Measurements from ENCODE around the gene CLEC1B.
"Not testable (repeated sequence)": the region's sequence is repeated elsewhere in the genome, so short reads cannot be mapped to it uniquely, and the experiment has no call there.

CLEC1B gene

GRCh38 chr12:9991876-9992275 is 7.0 kb downstream of the CLEC1B start:
- Histone ChIP-seq H3K4me3 (no peak overlapping the region), H3K9ac (ENCODE audit: insufficient read length) (no peak overlapping the region), H3K9me3 (ENCODE audit: low read depth, low read length) (no peaks in the 10 kb centered on the region), H3K27ac (no peak overlapping the region), H3K36me3 (ENCODE audit: insufficient read depth, low read length) (no peaks in the 10 kb centered on the region)
- no peak for TF ChIP-seq FOXP2 (optimal IDR thresholded peaks at IDR 0.05; ENCODE audit: control extremely low read depth, extremely low read length, insufficient read depth)
- no peak for TF ChIP-seq EZH2 (IDR thresholded peaks at IDR 0.05)
- TF ChIP-seq POLR2AphosphoS5 (IDR thresholded peaks at IDR 0.05; ENCODE audit: borderline replicate concordance, low read depth, low read length), result no peak
- no peak for DNase-seq (ENCODE audit: low read depth, low spot score)

DNA sequence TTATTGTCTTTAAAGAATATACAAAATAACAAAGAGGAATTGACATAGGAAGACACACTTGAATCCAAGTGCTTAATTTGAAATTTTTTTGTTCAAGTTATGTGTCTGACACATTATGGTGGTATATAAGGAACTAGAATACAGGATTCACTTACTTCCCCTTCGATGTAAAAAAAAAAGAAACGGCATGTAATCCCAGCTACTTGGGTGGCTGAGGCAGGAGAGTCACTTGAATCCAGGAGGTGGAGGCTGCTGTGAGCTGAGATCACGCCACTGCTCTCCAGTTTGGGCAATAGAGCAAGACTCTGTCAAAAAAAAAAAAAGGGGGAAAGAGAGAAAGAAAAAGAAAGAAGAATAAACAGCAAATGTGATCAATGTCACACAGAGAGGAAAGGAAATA is 18.8 kb downstream of the CLEC1B start:
- Histone ChIP-seq H3K9ac (ENCODE audit: insufficient read length) (no peak overlapping the region), H3K9me3 (ENCODE audit: low read depth, low read length) (no peaks in the 10 kb centered on the region), H3K27ac (no peak overlapping the region), H3K36me3 (ENCODE audit: insufficient read depth, low read length) (no peaks in the 10 kb centered on the region), H3K4me3 (no peak overlapping the region)
- no peak for DNase-seq (ENCODE audit: low read depth, low spot score)
- TF ChIP-seq POLR2AphosphoS5 (IDR thresholded peaks at IDR 0.05; ENCODE audit: borderline replicate concordance, low read depth, low read length) (no peak), FOXP2 (optimal IDR thresholded peaks at IDR 0.05; ENCODE audit: control extremely low read depth, extremely low read length, insufficient read depth) (no peak), EZH2 (IDR thresholded peaks at IDR 0.05) (no peak)

DNA sequence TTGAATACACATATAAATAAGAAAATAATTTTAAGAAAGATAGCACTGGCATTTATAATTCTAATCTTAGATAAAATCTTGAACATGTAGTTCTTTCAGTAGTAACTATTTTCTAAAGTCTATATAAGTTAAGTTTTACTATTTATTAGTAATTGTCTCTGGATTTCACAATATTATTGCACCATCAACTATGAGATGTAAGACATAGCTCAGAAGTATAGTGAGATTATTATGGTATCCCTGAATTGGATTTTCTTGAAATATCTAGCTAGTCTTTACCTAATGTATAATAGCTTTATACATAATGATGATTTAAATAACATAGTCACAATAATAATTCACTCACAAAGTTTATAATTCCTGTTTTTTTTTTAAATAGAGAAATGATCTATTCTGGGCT is 21.0 kb downstream of the CLEC1B start:
- TF ChIP-seq EZH2 (IDR thresholded peaks at IDR 0.05) (no peak), FOXP2 (optimal IDR thresholded peaks at IDR 0.05; ENCODE audit: control extremely low read depth, extremely low read length, insufficient read depth) (no peak), POLR2AphosphoS5 (IDR thresholded peaks at IDR 0.05; ENCODE audit: borderline replicate concordance, low read depth, low read length) (no peak)
- H3K27ac ChIP-seq, result no peak overlapping the region
- H3K36me3 ChIP-seq (ENCODE audit: insufficient read depth, low read length), result no peaks in the 10 kb centered on the region
- H3K9me3 ChIP-seq (ENCODE audit: low read depth, low read length), result no peaks in the 10 kb centered on the region
- H3K4me3 ChIP-seq, result no peak overlapping the region
- H3K9ac ChIP-seq (ENCODE audit: insufficient read length), result no peak overlapping the region
- no peak for DNase-seq (ENCODE audit: low read depth, low spot score)

GRCh38 chr12:9976626-9977025 is 22.3 kb downstream of the CLEC1B start:
- DNase-seq (ENCODE audit: low read depth, low spot score); H3K4me3 ChIP-seq; H3K36me3 ChIP-seq (ENCODE audit: insufficient read depth, low read length); H3K27ac ChIP-seq; H3K9ac ChIP-seq (ENCODE audit: insufficient read length); H3K9me3 ChIP-seq (ENCODE audit: low read depth, low read length): not testable (repeated sequence)

DNA sequence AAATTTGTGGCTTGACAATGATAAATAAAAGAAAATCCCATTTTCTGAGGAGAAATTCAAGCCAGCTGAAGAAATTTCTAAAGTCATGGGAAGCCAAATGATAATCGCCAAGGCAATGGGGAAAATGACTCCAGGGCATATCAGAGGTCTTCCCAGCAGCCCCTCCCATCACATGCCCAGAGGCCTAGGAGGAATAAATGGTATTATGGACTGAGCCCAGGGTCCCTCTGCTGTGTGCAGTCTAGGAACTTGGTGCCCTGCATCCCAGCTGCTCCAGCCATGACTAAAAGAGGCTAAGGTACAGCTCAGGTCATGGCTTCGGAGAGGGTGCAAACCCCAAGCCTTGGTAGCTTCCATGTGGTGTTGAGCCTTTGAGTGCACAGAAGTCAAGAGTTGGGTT is 23.3 kb downstream of the CLEC1B start:
- Histone ChIP-seq H3K36me3 (ENCODE audit: insufficient read depth, low read length) (no peaks in the 10 kb centered on the region), H3K4me3 (no peak overlapping the region), H3K27ac (no peak overlapping the region), H3K9me3 (ENCODE audit: low read depth, low read length) (no peaks in the 10 kb centered on the region), H3K9ac (ENCODE audit: insufficient read length) (no peak overlapping the region)
- DNase-seq (ENCODE audit: low read depth, low spot score), result no peak
- no peak for TF ChIP-seq POLR2AphosphoS5 (IDR thresholded peaks at IDR 0.05; ENCODE audit: borderline replicate concordance, low read depth, low read length)
- no peak for TF ChIP-seq EZH2 (IDR thresholded peaks at IDR 0.05)
- TF ChIP-seq FOXP2 (optimal IDR thresholded peaks at IDR 0.05; ENCODE audit: control extremely low read depth, extremely low read length, insufficient read depth), result no peak

GRCh38 chr12:9974731-9975130 is 24.2 kb downstream of the CLEC1B start:
- H3K36me3 ChIP-seq (ENCODE audit: insufficient read depth, low read length); H3K4me3 ChIP-seq; H3K9me3 ChIP-seq (ENCODE audit: low read depth, low read length); H3K9ac ChIP-seq (ENCODE audit: insufficient read length); H3K27ac ChIP-seq; DNase-seq (ENCODE audit: low read depth, low spot score): not testable (repeated sequence)

DNA sequence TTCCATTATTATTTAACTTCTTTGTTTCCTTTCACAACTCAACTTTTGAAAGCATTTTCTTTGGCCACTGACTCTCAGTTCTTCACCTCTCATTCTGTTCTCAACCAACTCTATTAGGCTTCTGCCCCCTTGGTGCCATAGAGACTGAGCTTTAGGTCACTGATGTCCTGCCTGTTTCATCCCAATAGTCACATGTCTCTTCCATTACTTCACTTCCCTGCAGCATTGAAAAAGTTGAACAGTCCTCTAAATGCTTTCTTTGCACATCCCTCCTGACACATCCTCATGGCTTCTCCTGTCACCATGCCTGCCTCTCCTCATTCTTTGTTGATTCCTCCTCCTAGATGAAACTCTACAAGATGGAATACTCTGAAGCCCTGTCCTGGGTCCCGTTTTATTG is 25.0 kb downstream of the CLEC1B start:
- no peaks in the 10 kb centered on the region for H3K36me3 ChIP-seq (ENCODE audit: insufficient read depth, low read length)
- no peak overlapping the region for H3K4me3 ChIP-seq
- no peak overlapping the region for H3K9ac ChIP-seq (ENCODE audit: insufficient read length)
- no peaks in the 10 kb centered on the region for H3K9me3 ChIP-seq (ENCODE audit: low read depth, low read length)
- no peak for DNase-seq (ENCODE audit: low read depth, low spot score)
- H3K27ac ChIP-seq, result no peak overlapping the region
- TF ChIP-seq EZH2 (IDR thresholded peaks at IDR 0.05) (no peak), POLR2AphosphoS5 (IDR thresholded peaks at IDR 0.05; ENCODE audit: borderline replicate concordance, low read depth, low read length) (no peak), FOXP2 (optimal IDR thresholded peaks at IDR 0.05; ENCODE audit: control extremely low read depth, extremely low read length, insufficient read depth) (no peak)

DNA sequence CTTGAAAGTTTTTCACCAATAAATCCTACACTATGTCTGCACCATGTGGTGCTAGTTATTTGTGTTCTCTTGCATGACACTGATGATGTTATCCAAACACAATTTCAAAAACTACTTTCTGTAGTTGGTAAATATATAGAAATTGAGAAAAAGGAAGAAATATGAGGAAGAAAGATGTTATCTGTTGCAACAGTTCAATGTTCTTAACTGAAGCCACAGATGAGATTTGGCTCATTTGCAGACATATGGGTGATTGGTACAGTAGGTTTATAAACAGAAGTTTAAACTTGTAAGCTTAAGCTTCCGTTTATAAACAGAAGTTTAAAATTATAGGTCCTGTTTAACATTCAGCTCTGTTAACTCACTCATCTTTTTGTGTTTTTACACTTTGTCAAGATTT is 27.7 kb downstream of the CLEC1B start, which contains the start of gene CLEC12A:
CLEC12A (plus strand) TSS at position 229 of the 400 bp plus-strand sequence. CDS start 188 bp downstream, outside the sequence.
- no peak for TF ChIP-seq EZH2 (IDR thresholded peaks at IDR 0.05)
- TF ChIP-seq POLR2AphosphoS5 (IDR thresholded peaks at IDR 0.05; ENCODE audit: borderline replicate concordance, low read depth, low read length), result no peak
- TF ChIP-seq FOXP2 (optimal IDR thresholded peaks at IDR 0.05; ENCODE audit: control extremely low read depth, extremely low read length, insufficient read depth), result no peak
- DNase-seq (ENCODE audit: low read depth, low spot score), result no peak
- Histone ChIP-seq H3K36me3 (ENCODE audit: insufficient read depth, low read length) (no peaks in the 10 kb centered on the region), H3K9me3 (ENCODE audit: low read depth, low read length) (no peaks in the 10 kb centered on the region), H3K27ac (no peak within 1 kb of the TSS), H3K9ac (ENCODE audit: insufficient read length) (no peak within 1 kb of the TSS), H3K4me3 (no peak within 1 kb of the TSS)

DNA sequence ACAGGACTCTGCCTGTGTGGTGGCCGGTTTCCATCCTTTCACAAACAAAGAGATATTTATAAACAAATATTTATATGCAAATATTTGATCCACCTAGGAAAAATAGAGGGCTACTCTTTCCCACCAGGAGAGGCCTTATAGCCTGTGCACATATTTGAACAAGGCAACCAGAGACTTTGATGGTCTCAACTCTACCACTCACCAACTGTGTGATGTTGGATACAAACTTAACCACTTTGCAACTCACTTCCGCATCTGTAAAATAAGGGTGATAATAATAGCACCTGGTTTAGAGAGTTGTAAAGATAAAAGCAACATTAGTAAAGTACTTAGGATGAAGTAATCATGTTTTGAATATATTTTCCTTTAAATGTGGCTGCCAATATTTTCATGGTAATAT is 29.2 kb downstream of the CLEC1B start:
- no peaks in the 10 kb centered on the region for H3K36me3 ChIP-seq (ENCODE audit: insufficient read depth, low read length)

More for the DNA sequence above, 29.2 kb downstream of the CLEC1B start:
- DNase-seq (ENCODE audit: low read depth, low spot score), result no peak
- TF ChIP-seq EZH2 (IDR thresholded peaks at IDR 0.05) (no peak), FOXP2 (optimal IDR thresholded peaks at IDR 0.05; ENCODE audit: control extremely low read depth, extremely low read length, insufficient read depth) (no peak), POLR2AphosphoS5 (IDR thresholded peaks at IDR 0.05; ENCODE audit: borderline replicate concordance, low read depth, low read length) (no peak)
- Histone ChIP-seq H3K9me3 (ENCODE audit: low read depth, low read length) (no peaks in the 10 kb centered on the region), H3K4me3 (no peak overlapping the region), H3K9ac (ENCODE audit: insufficient read length) (no peak overlapping the region), H3K27ac (no peak overlapping the region)

Measured in SK-N-MC (cell line).